ENCODE measurements around the gene PDYN. TPM values are rescaled to one million over a fixed set of nuclear protein-coding genes. Genes with fewer than 3 reads are reported as not detected.

PDYN gene
- total and polyA plus RNA-seq, 9 of the 15 experiments (the other 6 are each of a cell fraction or from before 2014, with no cell fraction given) = not detected

- TF ChIP-seq CHAMP1 (IDR thresholded peaks at IDR 0.05) (no peak), ZSCAN29 (IDR thresholded peaks at IDR 0.05) (no peak), HINFP (tag; conservative IDR thresholded peaks at IDR 0.05; ENCODE audit: low read depth) (no peak), ZNF57 (CRISPR knock-in tag; IDR thresholded peaks at IDR 0.05) (no peak), ESRRA (IDR thresholded peaks at IDR 0.05; ENCODE audit: borderline replicate concordance, low read depth) (no peak)
Observed at GRCh38 chr20:1940581-1940980, 53.3 kb downstream of the PDYN start (continued).

GRCh38 chr20:1939270-1939595, 54.6 kb downstream of the PDYN start:
- CTCF ChIA-PET (ENCODE audit: low intra/inter-chr PET ratio) = no interaction called here
- Histone ChIP-seq H3K4me3 (no peak overlapping the region), H3K4me2 (ENCODE audit: insufficient read depth, low read length) (no peak overlapping the region), H3K9ac (ENCODE audit: insufficient read depth in 1 of 2, low read depth in 2 of 2, low read length in 2 of 2) (no peak overlapping the region), H3K36me3 (ENCODE audit: control insufficient read depth, insufficient read depth, low read length) (no peaks in the 10 kb centered on the region), H3K27me3 (ENCODE audit: control insufficient read depth in 2 of 2, insufficient read depth in 2 of 2, low read length in 2 of 2) (peaks cover 2 to 45% of the 10 kb centered on the region in 2 experiments; a peak in 3 of 5 replicates), H2AFZ (ENCODE audit: low read depth, low read length) (no peak overlapping the region), H3K79me2 (ENCODE audit: control insufficient read depth, insufficient read depth, low read length) (no peaks in the 10 kb centered on the region), H3K9me3 (replicated peaks; ENCODE audit: control insufficient read depth, insufficient read depth, low read depth, low read length) (no peaks in the 10 kb centered on the region), H3K4me1 (replicated peaks in 1 of 2; ENCODE audit: control insufficient read depth in 2 of 2, insufficient read depth in 2 of 2, low read length in 2 of 2) (no peaks in the 10 kb centered on the region), H3K27ac (ENCODE audit: extremely low read depth, low read depth, low read length) (no peak overlapping the region), H4K20me1 (replicated peaks; ENCODE audit: control insufficient read depth, insufficient read depth, low read length) (no peaks in the 10 kb centered on the region; the same call in 1 of the 2 replicates), H3K9me1 (ENCODE audit: control insufficient read depth, insufficient read depth, low read length) (no peaks in the 10 kb centered on the region)
- WGBS (ENCODE audit: insufficient coverage, low coverage, missing lambda C conversion rate) = 0% methylated on average over 4 of the region's 4 CpGs
- intact Hi-C loops (cut with micrococcal nuclease) (no loop called here), in situ Hi-C loops (cut with MboI) (no loop called here)
- no peak for DNase-seq (ENCODE audit: extremely low read depth in 1 of 4, low spot score in 3 of 4)
- no peak for FAIRE-seq
- POLR2A ChIA-PET = interaction anchor here (0.7 kb wide), 1 partner anchor 242 kb away, joined by 3 read pairs; no protein-coding TSS in a partner anchor
- ATAC-seq = no peak
- BruUV-seq (replicated peaks) = no TSS peak
- TF ChIP-seq TARDBP (IDR thresholded peaks at IDR 0.05) (no peak), THAP12 (CRISPR knock-in tag; IDR thresholded peaks at IDR 0.05) (no peak), ZNF253 (CRISPR knock-in tag; conservative IDR thresholded peaks at IDR 0.05) (no peak), GTF3C2 (IDR thresholded peaks at IDR 0.05; ENCODE audit: borderline replicate concordance, extremely low read depth, insufficient read length) (no peak), GABPA (tag; conservative IDR thresholded peaks at IDR 0.05; ENCODE audit: low read depth) (no peak), TEAD2 (tag; IDR thresholded peaks at IDR 0.05) (no peak), CBX1 (IDR thresholded peaks at IDR 0.05; ENCODE audit: low read depth) (no peak), CREBBP (IDR thresholded peaks at IDR 0.05; ENCODE audit: low read depth, low read length) (no peak)

Measured in K562 (cell line).